WTC11 (cell line): ENCODE results near the gene ANKRD11.

Experiments used
- ETV6 ChIP-seq: sonication (generic); formaldehyde crosslinking; IDR thresholded peaks from 2 replicates; pipeline ENCODE4 v1.8.1; 2022; ENCODE audit warnings: mild to moderate bottlenecking, missing genetic modification reagents
- NR1H2 ChIP-seq: sonication (generic); formaldehyde crosslinking; IDR thresholded peaks from 2 replicates; pipeline ENCODE4 v1.9.0; 2021; ENCODE audit warnings: mild to moderate bottlenecking, moderate library complexity, missing genetic modification reagents
- PREB ChIP-seq: sonication (generic); formaldehyde crosslinking; IDR thresholded peaks from 2 replicates; pipeline ENCODE4 v1.8.1; 2022; ENCODE audit warnings: mild to moderate bottlenecking, missing genetic modification reagents, moderate library complexity, borderline replicate concordance
- STAT6 ChIP-seq: sonication (generic); formaldehyde crosslinking; conservative IDR thresholded peaks from 2 replicates; pipeline ENCODE4 v1.8.1; 2023; ENCODE audit warnings: mild to moderate bottlenecking, low read depth, missing genetic modification reagents, moderate library complexity
- TF ChIP-seq, protein P1 (sequence below): fragments of 200-600 bp; IDR thresholded peaks from 2 replicates; pipeline ENCODE4 v1.8.0; 2022; ENCODE audit warnings: antibody characterized with exemption

DNA sequence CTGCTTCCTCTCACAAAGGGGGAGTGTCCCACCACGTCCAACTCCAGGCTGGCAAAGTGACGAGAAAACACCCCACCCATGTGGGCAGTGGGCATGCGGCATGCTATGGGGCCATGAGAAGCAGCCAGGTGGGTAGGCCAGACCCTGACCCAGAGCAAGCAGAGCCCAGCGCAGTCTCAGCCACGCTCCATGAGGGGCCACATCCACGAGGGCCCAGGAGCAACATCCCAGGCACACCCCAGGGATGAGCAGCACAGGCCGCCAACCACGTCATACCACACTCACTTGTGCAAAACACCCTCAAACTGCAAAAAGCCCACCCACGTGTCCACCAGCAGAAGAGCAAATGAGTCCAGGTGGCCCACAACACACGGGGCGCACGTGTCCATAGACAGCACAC lies 155.9 kb downstream of the ANKRD11 start:
- no peak for TF ChIP-seq PREB (CRISPR knock-in tag)
- TF ChIP-seq, protein P1, sequence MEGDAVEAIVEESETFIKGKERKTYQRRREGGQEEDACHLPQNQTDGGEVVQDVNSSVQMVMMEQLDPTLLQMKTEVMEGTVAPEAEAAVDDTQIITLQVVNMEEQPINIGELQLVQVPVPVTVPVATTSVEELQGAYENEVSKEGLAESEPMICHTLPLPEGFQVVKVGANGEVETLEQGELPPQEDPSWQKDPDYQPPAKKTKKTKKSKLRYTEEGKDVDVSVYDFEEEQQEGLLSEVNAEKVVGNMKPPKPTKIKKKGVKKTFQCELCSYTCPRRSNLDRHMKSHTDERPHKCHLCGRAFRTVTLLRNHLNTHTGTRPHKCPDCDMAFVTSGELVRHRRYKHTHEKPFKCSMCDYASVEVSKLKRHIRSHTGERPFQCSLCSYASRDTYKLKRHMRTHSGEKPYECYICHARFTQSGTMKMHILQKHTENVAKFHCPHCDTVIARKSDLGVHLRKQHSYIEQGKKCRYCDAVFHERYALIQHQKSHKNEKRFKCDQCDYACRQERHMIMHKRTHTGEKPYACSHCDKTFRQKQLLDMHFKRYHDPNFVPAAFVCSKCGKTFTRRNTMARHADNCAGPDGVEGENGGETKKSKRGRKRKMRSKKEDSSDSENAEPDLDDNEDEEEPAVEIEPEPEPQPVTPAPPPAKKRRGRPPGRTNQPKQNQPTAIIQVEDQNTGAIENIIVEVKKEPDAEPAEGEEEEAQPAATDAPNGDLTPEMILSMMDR, result no peak
- no peak for TF ChIP-seq STAT6 (CRISPR knock-in tag)
- no peak for TF ChIP-seq ETV6 (CRISPR knock-in tag)
- TF ChIP-seq NR1H2 (CRISPR knock-in tag), result no peak
